ENCODE measurements around the gene ESR1. TPM values are rescaled to one million over a fixed set of nuclear protein-coding genes. Genes with fewer than 3 reads are reported as not detected.

The ESR1 gene
- total RNA-seq, 4 donors from 2014 or later, result 2.1 to 6.9 (median 5.2) TPM

- 74 to 82% methylated on average over 1 of the region's 1 CpG for WGBS, 2 donors
- H3K27ac ChIP-seq, result no peak overlapping the region
- no peak for DNase-seq (ENCODE audit: low spot score in 2 of 2)
- no peaks in the 10 kb centered on the region for H3K27me3 ChIP-seq
- H3K36me3 ChIP-seq, result peaks cover 0 to 84% (median 0%) of the 10 kb centered on the region in 3 donors
- TF ChIP-seq EP300 (IDR thresholded peaks at IDR 0.05), result no peak
- no peak for TF ChIP-seq POLR2A (IDR thresholded peaks at IDR 0.05)
- TF ChIP-seq, protein P1, sequence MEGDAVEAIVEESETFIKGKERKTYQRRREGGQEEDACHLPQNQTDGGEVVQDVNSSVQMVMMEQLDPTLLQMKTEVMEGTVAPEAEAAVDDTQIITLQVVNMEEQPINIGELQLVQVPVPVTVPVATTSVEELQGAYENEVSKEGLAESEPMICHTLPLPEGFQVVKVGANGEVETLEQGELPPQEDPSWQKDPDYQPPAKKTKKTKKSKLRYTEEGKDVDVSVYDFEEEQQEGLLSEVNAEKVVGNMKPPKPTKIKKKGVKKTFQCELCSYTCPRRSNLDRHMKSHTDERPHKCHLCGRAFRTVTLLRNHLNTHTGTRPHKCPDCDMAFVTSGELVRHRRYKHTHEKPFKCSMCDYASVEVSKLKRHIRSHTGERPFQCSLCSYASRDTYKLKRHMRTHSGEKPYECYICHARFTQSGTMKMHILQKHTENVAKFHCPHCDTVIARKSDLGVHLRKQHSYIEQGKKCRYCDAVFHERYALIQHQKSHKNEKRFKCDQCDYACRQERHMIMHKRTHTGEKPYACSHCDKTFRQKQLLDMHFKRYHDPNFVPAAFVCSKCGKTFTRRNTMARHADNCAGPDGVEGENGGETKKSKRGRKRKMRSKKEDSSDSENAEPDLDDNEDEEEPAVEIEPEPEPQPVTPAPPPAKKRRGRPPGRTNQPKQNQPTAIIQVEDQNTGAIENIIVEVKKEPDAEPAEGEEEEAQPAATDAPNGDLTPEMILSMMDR (IDR thresholded peaks at IDR 0.05), result no peak
- H3K4me3 ChIP-seq, result no peak overlapping the region
- H3K4me1 ChIP-seq, result peaks cover 0 to 4% (median 0%) of the 10 kb centered on the region in 4 donors
- no peaks in the 10 kb centered on the region for H3K9me3 ChIP-seq
Observed at GRCh38 chr6:152146385-152146784, 338.9 kb downstream of the ESR1 start.

DNA sequence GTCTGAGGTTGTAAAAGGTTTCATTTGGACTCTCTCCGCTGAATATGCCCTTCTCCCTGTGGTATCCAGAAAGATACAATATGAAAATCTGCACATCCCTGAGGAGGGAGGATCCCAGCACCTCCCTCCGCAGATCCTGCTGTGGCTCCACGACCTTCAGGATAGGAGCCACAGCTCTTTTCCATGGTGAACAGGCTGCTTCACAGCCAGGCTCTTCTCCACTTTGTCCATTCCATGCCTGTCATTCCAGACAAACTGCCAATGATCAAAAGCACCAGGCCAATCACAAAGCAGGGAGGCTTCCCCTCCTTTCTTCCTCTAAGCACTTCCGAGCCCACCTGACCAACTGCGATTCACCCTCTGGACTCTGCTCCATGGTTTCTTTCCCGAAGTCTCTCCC is 339.8 kb downstream of the ESR1 start:
- H3K4me1 ChIP-seq, result peaks cover 0 to 4% (median 0%) of the 10 kb centered on the region in 4 donors
- no peak overlapping the region for H3K4me3 ChIP-seq
- no peak for TF ChIP-seq EP300 (IDR thresholded peaks at IDR 0.05)
- TF ChIP-seq, protein P1 (IDR thresholded peaks at IDR 0.05), result no peak
- TF ChIP-seq POLR2A (IDR thresholded peaks at IDR 0.05), result no peak
- H3K27ac ChIP-seq, result no peak overlapping the region
- WGBS, 2 donors, result 91 to 95% methylated on average over 6 of the region's 6 CpGs
- DNase-seq (ENCODE audit: low spot score in 2 of 2), result no peak
- H3K9me3 ChIP-seq, result no peaks in the 10 kb centered on the region
- peaks cover 0 to 86% (median 0%) of the 10 kb centered on the region in 3 donors for H3K36me3 ChIP-seq
- H3K27me3 ChIP-seq, result no peaks in the 10 kb centered on the region

GRCh38 chr6:152148412-152148811 is 340.9 kb downstream of the ESR1 start:
- DNase-seq (ENCODE audit: low spot score in 2 of 2), result no peak
- TF ChIP-seq, protein P1 (IDR thresholded peaks at IDR 0.05), result no peak
- TF ChIP-seq POLR2A (IDR thresholded peaks at IDR 0.05) (no peak), EP300 (IDR thresholded peaks at IDR 0.05) (no peak)
- H3K27ac ChIP-seq, result no peak overlapping the region
- H3K27me3 ChIP-seq, result no peaks in the 10 kb centered on the region
- peaks cover 0 to 4% (median 0%) of the 10 kb centered on the region in 4 donors for H3K4me1 ChIP-seq
- H3K9me3 ChIP-seq, result no peaks in the 10 kb centered on the region
- 93 to 96% methylated on average over 1 of the region's 1 CpG for WGBS, 2 donors
- H3K36me3 ChIP-seq, result peaks cover 0 to 79% (median 0%) of the 10 kb centered on the region in 3 donors
- no peak overlapping the region for H3K4me3 ChIP-seq

GRCh38 chr6:152150196-152150595 is 342.7 kb downstream of the ESR1 start:
- no peak for DNase-seq (ENCODE audit: low spot score in 2 of 2)
- H3K36me3 ChIP-seq, result peaks cover 0 to 79% (median 0%) of the 10 kb centered on the region in 3 donors
- 50 to 77% methylated on average over 3 of the region's 3 CpGs for WGBS, 2 donors
- H3K9me3 ChIP-seq, result no peaks in the 10 kb centered on the region
- H3K4me1 ChIP-seq, result peaks cover 0 to 4% (median 0%) of the 10 kb centered on the region in 4 donors
- TF ChIP-seq EP300 (IDR thresholded peaks at IDR 0.05) (no peak), POLR2A (IDR thresholded peaks at IDR 0.05) (no peak)
- TF ChIP-seq, protein P1 (IDR thresholded peaks at IDR 0.05), result no peak
- no peaks in the 10 kb centered on the region for H3K27me3 ChIP-seq
- H3K4me3 ChIP-seq, result no peak overlapping the region
- H3K27ac ChIP-seq, result no peak overlapping the region

GRCh38 chr6:152151920-152152319 is 344.4 kb downstream of the ESR1 start:
- Histone ChIP-seq H3K4me1 (peaks cover 0 to 4% (median 0%) of the 10 kb centered on the region in 4 donors), H3K9me3 (no peaks in the 10 kb centered on the region), H3K27me3 (no peaks in the 10 kb centered on the region), H3K27ac (no peak overlapping the region), H3K36me3 (peaks cover 0 to 85% (median 0%) of the 10 kb centered on the region in 3 donors), H3K4me3 (no peak overlapping the region)
- 79 to 82% methylated on average over 13 of the region's 13 CpGs for WGBS, 2 donors
- DNase-seq (ENCODE audit: low spot score in 2 of 2), result no peak
- no peak for TF ChIP-seq POLR2A (IDR thresholded peaks at IDR 0.05)

Measured in tibial nerve (tissue), 4 donors.